CD4-positive, alpha-beta T cell (primary cell): ENCODE measurements around the gene HOXA5. TPM values are rescaled to one million over a fixed set of nuclear protein-coding genes. Genes with fewer than 3 reads are reported as not detected.

ENCODE experiments used
- ATAC-seq: fragments of 200-7000 bp; cut with Tn5 transposase; one replicate; pipeline ENCODE4 v1.10.0; 2022; ENCODE audit warnings: mild to moderate bottlenecking; ENCODE audit not compliant: poor library complexity
- CTCF ChIA-PET: fragments of 350-600 bp; sonication (Branson Sonifier 250); formaldehyde crosslinking; loops from one replicate; lab custom pipeline; 2021; ENCODE audit warnings: antibody characterized with exemption, inconsistent platforms; lab: Charles Lee
- POLR2A ChIA-PET: fragments of 350-600 bp; sonication (Branson Sonifier 250); formaldehyde crosslinking; loops from one replicate; lab custom pipeline; 2021; ENCODE audit warnings: antibody characterized with exemption, inconsistent platforms; lab: Charles Lee
- DNase-seq, 14 experiments: peaks; one replicate each; pipeline ENCODE4 v3.0.0-alpha.2; 2013 to 2020; ENCODE audit warnings: mixed read lengths in 2 of 14
- H3K27ac ChIP-seq, 2 donors: one replicate each; pipeline versions ENCODE4 v1.5.1 to v1.7.0; 2013; ENCODE audit warnings: low read length in 2 of 2, low read depth in 1 of 2, mild to moderate bottlenecking in 1 of 2
- H3K27me3 ChIP-seq, 2 experiments: 1 replicate in 1 of 2; 2 replicates in 1 of 2; pipeline versions ENCODE4 v1.6.1 to v1.7.0; 2013; ENCODE audit warnings: low read length in 2 of 2, control low read depth in 1 of 2, mild to moderate bottlenecking in 1 of 2, moderate library complexity in 1 of 2; ENCODE audit not compliant: insufficient read depth in 2 of 2, control insufficient read depth in 1 of 2
- H3K36me3 ChIP-seq: one replicate; pipeline ENCODE4 v1.6.1; 2013; ENCODE audit warnings: low read length, control low read depth; ENCODE audit not compliant: insufficient read depth
- H3K4me1 ChIP-seq: one replicate; pipeline ENCODE4 v1.6.1; 2013; ENCODE audit warnings: low read length, control low read depth; ENCODE audit not compliant: insufficient read depth
- H3K4me3 ChIP-seq: one replicate; pipeline ENCODE4 v1.5.1; 2013; ENCODE audit warnings: mild to moderate bottlenecking, low read length, moderate library complexity
- H3K9me3 ChIP-seq, 2 experiments: 1 replicate in 1 of 2; 2 replicates in 1 of 2; pipeline versions ENCODE4 v1.6.1 to v1.7.0; 2013; ENCODE audit warnings: low read length in 2 of 2, mild to moderate bottlenecking in 2 of 2, control low read depth in 1 of 2, moderate library complexity in 1 of 2; ENCODE audit not compliant: control insufficient read depth in 1 of 2, insufficient read depth in 1 of 2
- H3K27ac Mint-ChIP-seq: one replicate; pipeline ENCODE4 v1.8.0; 2020; ENCODE audit warnings: mixed read lengths
- H3K27me3 Mint-ChIP-seq: one replicate; pipeline ENCODE4 v1.8.0; 2021; ENCODE audit warnings: mixed read lengths
- H3K36me3 Mint-ChIP-seq: one replicate; pipeline ENCODE4 v1.8.0; 2021; ENCODE audit warnings: low read depth, mixed read lengths
- H3K4me1 Mint-ChIP-seq: one replicate; pipeline ENCODE4 v1.8.0; 2021; ENCODE audit warnings: low read depth, mixed read lengths
- H3K4me3 Mint-ChIP-seq: one replicate; pipeline ENCODE4 v1.8.0; 2020; ENCODE audit warnings: mild to moderate bottlenecking, mixed read lengths
- H3K9me3 Mint-ChIP-seq: one replicate; pipeline ENCODE4 v1.8.0; 2020; ENCODE audit warnings: mixed read lengths
- intact Hi-C, 2 experiments: fragments of 100-400 bp; cut with DNase I in 1 of 2; cut with micrococcal nuclease in 1 of 2; formaldehyde crosslinking; loops; one replicate each; pipeline versions ENCODE4 v1.15.1 to v1.9.0; 2023 to 2025; cut with DNase I, micrococcal nuclease
- total RNA-seq, 174 experiments: library from RNA in 2 of 174; stranded (reverse) in 2 of 174; gene quantifications; one replicate each; pipeline ENCODE4 v1.2.3 and lab custom pipeline; 2021 to 2026
- TF ChIP-seq, protein P1 (sequence below): fragments of 200-600 bp; IDR thresholded peaks from one replicate; pipeline ENCODE4 v1.8.0; 2022; ENCODE audit warnings: antibody characterized with exemption, mild to moderate bottlenecking

The HOXA5 gene
- total RNA-seq, 2 experiments from 2014 or later = not detected

DNA sequence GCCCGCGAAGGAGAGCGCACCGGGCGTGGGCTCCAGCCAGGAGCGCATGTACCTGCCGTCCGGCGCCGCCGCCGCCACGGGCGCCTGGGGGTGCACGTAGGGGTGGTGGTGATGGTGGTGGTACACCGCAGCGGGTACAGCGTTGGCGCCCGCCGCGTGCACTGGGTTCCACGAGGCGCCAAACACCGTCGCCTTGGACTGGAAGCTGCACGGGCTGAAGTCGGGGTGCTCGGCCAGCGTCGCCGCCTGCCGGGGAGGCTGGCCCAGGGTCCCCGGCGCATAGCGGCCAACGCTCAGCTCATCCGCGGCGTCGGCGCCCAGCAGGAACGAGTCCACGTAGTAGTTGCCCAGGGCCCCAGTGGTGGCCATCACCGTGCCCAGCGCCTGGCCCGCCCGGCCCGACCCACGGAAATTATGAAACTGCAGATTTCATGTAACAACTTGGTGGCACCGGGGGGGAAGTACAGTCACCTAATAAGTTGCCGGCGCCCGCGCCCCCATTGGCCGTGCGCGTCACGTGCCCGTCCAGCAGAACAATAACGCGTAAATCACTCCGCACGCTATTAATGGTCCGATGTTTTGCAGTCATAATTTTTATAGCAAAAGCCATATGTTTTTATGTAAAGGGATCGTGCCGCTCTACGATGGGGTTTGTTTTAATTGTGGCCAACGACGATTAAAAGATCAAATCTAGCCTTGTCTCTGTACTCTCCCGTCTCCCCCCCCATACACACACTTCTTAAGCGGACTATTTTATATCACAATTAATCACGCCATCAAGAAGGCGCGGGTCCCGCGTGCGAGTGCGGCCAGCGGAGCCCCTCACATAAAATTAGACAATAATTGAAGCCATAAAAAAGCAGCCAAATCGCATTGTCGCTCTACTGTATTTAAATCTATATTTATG lies 21.9 kb upstream of the HOXA5 start, which contains the start of gene HOXA9:
Gene HOXA9 (minus strand): TSS at position 449 of the 907 bp plus-strand sequence. CDS start 80 bp downstream, at position 369.
- peaks cover 67% of the 10 kb centered on the region for H3K4me1 ChIP-seq
- no peak within 1 kb of the TSS for H3K27ac ChIP-seq
- ChIA-PET CTCF (interaction anchor here (1.3 to 2.5 kb wide), 3 partner anchors 14 to 796 kb away, joined by 4 to 9 read pairs (median 6); no protein-coding TSS in a partner anchor), POLR2A (interaction anchor here (0.7 to 1.3 kb wide), 3 partner anchors 9 to 25 kb away, joined by 3 read pairs; no protein-coding TSS in a partner anchor)
- H3K4me3 ChIP-seq = no peak within 1 kb of the TSS
- intact Hi-C loops = loop anchor here (10.0 kb wide), 4 partner anchors 871 to 1081 kb away; partner anchors contain the start of gene SNX10 (in 1 of the 2)
- Mint-ChIP-seq H3K27ac (peak within 1 kb of the TSS; percentile 77), H3K4me3 (peak within 1 kb of the TSS; percentile 56), H3K27me3 (peaks cover 89% of the 10 kb centered on the region), H3K4me1 (peaks cover 42% of the 10 kb centered on the region), H3K9me3 (no peaks in the 10 kb centered on the region), H3K36me3 (peaks cover 4% of the 10 kb centered on the region)
- H3K27me3 ChIP-seq = peaks cover 83 to 95% of the 10 kb centered on the region in 2 experiments
- H3K36me3 ChIP-seq = no peaks in the 10 kb centered on the region
- TF ChIP-seq, protein P1, sequence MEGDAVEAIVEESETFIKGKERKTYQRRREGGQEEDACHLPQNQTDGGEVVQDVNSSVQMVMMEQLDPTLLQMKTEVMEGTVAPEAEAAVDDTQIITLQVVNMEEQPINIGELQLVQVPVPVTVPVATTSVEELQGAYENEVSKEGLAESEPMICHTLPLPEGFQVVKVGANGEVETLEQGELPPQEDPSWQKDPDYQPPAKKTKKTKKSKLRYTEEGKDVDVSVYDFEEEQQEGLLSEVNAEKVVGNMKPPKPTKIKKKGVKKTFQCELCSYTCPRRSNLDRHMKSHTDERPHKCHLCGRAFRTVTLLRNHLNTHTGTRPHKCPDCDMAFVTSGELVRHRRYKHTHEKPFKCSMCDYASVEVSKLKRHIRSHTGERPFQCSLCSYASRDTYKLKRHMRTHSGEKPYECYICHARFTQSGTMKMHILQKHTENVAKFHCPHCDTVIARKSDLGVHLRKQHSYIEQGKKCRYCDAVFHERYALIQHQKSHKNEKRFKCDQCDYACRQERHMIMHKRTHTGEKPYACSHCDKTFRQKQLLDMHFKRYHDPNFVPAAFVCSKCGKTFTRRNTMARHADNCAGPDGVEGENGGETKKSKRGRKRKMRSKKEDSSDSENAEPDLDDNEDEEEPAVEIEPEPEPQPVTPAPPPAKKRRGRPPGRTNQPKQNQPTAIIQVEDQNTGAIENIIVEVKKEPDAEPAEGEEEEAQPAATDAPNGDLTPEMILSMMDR = no peak
- peaks cover 0 to 68% of the 10 kb centered on the region in 2 experiments for H3K9me3 ChIP-seq
- DNase-seq = peak in 3 of 14 experiments; percentile 38 to 68 (median 67)
- no peak for ATAC-seq

DNA sequence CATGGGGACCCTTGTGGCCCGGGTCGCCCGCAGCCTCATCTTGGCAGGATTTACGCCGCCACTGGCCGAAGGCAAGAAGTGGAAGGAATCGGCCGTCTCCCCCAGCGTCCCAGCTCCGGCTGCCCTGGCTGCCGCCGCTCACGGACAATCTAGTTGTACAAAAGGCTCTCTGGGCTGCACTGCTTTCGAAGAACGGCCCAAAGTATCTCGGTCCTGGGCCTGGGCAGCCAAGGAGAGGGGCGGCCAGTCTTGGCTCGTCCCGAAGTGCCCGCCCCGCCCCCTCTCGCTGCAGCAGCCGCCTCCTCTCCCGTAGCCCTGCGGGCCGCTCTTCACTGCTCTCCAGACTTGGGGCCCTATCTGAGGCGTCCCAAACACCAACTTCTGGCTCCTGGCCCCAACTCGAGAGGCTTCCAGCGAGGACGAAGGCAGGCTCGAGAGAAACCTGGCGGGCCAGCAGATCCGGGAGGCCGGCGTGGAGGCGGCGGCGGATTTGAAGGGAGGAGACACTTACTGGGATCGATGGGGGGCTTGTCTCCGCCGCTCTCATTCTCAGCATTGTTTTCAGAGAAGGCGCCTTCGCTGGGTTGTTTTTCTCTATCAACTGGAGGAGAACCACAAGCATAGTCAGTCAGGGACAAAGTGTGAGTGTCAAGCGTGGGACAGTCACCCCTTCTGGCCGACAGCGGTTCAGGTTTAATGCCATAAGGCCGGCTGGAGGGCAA lies 21.0 kb upstream of the HOXA5 start:
- Histone ChIP-seq H3K36me3 (no peaks in the 10 kb centered on the region), H3K27me3 (peaks cover 83 to 96% of the 10 kb centered on the region in 2 experiments), H3K9me3 (peaks cover 0 to 66% of the 10 kb centered on the region in 2 experiments), H3K4me1 (peaks cover 66% of the 10 kb centered on the region), H3K27ac (no peak overlapping the region), H3K4me3 (no peak overlapping the region)
- DNase-seq (peak in 1 of 14 experiments; percentile 31), ATAC-seq (no peak)
- Mint-ChIP-seq H3K36me3 (peaks cover 4% of the 10 kb centered on the region), H3K4me1 (peaks cover 47% of the 10 kb centered on the region), H3K9me3 (no peaks in the 10 kb centered on the region), H3K27me3 (peaks cover 90% of the 10 kb centered on the region), H3K4me3 (peak overlapping the region; percentile 56), H3K27ac (peak overlapping the region; percentile 0)
- intact Hi-C loops = loop anchor here (5.0 to 10.0 kb wide), 6 partner anchors 497 to 1312 kb away; partner anchors contain the start of gene SNX10 (in 1 of the 2)
- POLR2A ChIA-PET = interaction anchor here (1.3 kb wide), 1 partner anchor 26 kb away, joined by 3 read pairs; no protein-coding TSS in a partner anchor
- CTCF ChIA-PET = interaction anchor here (2.5 kb wide), 1 partner anchor 14 kb away, joined by 6 read pairs; no protein-coding TSS in a partner anchor
- TF ChIP-seq, protein P1 = no peak

DNA sequence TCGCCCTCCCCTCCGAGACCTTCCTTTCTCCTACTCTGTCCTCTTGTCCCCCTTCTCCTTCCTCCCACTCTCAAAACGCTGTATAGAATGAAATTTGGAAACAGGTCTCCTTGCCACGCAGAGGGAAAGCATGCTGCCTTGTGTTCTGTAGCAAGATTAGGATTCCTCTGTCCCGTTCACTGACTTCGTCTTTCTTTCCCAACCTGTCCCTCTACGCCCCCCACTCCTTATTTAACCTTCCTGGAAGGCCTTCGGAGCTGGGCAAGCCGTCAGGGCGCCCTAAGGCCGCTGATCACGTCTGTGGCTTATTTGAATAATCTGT lies 20.5 kb upstream of the HOXA5 start:
- H3K4me1 ChIP-seq = peaks cover 60% of the 10 kb centered on the region

More for the DNA sequence above, 20.5 kb upstream of the HOXA5 start:
- Mint-ChIP-seq H3K27me3 (peaks cover 93% of the 10 kb centered on the region), H3K4me1 (peaks cover 47% of the 10 kb centered on the region), H3K4me3 (peak overlapping the region; percentile 1), H3K27ac (peak overlapping the region; percentile 0), H3K36me3 (peaks cover 4% of the 10 kb centered on the region), H3K9me3 (no peaks in the 10 kb centered on the region)
- H3K9me3 ChIP-seq = peaks cover 0 to 64% of the 10 kb centered on the region in 2 experiments
- H3K27me3 ChIP-seq = peaks cover 85 to 96% of the 10 kb centered on the region in 2 experiments
- no peak overlapping the region for H3K4me3 ChIP-seq
- ChIA-PET CTCF (interaction anchor here (2.2 to 3.7 kb wide), 3 partner anchors 13 to 794 kb away, joined by 6 to 22 read pairs (median 13); no protein-coding TSS in a partner anchor), POLR2A (no interaction called here)
- TF ChIP-seq, protein P1 = no peak
- ATAC-seq (no peak), DNase-seq (no peak)
- no peak overlapping the region for H3K27ac ChIP-seq
- H3K36me3 ChIP-seq = no peaks in the 10 kb centered on the region
- intact Hi-C loops = loop anchor here (5.0 to 10.0 kb wide), 6 partner anchors 497 to 1312 kb away; partner anchors contain the start of gene SNX10 (in 1 of the 2)
